NAMALWA (cell line): ENCODE results near the gene TP53TG3D.
"Not testable (repeated sequence)": the region's sequence is repeated elsewhere in the genome, so short reads cannot be mapped to it uniquely, and the experiment has no call there.

Experiments
- DNase-seq: peaks from one replicate; pipeline ENCODE4 v3.0.0-alpha.2; 2015; ENCODE audit warnings: low spot score

Gene TP53TG3D

GRCh38 chr16:32252986-32253385 lies at the start of gene TP53TG3D:
TP53TG3D (plus strand) TSS chr16:32253286; CDS start chr16:32253354, 68 bp downstream.
- DNase-seq: not testable (repeated sequence)

- not testable (repeated sequence) for DNase-seq
These were observed 421 bp downstream of the TP53TG3D start for GRCh38 chr16:32253507-32253906.

- DNase-seq: not testable (repeated sequence)
These were observed 8.4 kb downstream of the TP53TG3D start for GRCh38 chr16:32261526-32261925.

- not testable (repeated sequence) for DNase-seq
These were observed 10.5 kb downstream of the TP53TG3D start for GRCh38 chr16:32263552-32263951.

- not testable (repeated sequence) for DNase-seq
These were observed 28.8 kb downstream of the TP53TG3D start for GRCh38 chr16:32281910-32282309.

GRCh38 chr16:32283024-32283423 lies 29.9 kb downstream of the TP53TG3D start:
- not testable (repeated sequence) for DNase-seq

GRCh38 chr16:32283917-32284495 lies 30.9 kb downstream of the TP53TG3D start:
- DNase-seq: not testable (repeated sequence)

- DNase-seq: not testable (repeated sequence)
These were observed 32.0 kb downstream of the TP53TG3D start for GRCh38 chr16:32284800-32285796.

GRCh38 chr16:32286193-32286592 lies 33.1 kb downstream of the TP53TG3D start:
- DNase-seq: not testable (repeated sequence)

- DNase-seq: not testable (repeated sequence)
These were observed 34.7 kb downstream of the TP53TG3D start for GRCh38 chr16:32287743-32288142.

GRCh38 chr16:32289197-32289596 lies 36.1 kb downstream of the TP53TG3D start:
- DNase-seq: not testable (repeated sequence)

- DNase-seq: not testable (repeated sequence)
These were observed 49.7 kb downstream of the TP53TG3D start for GRCh38 chr16:32302776-32303175.
